Measurements from ENCODE around the gene EPHA5. TPM values are rescaled to one million over a fixed set of nuclear protein-coding genes. Genes with fewer than 3 reads are reported as not detected.

EPHA5 gene
- total and polyA plus RNA-seq, 4 donors = 0.02 to 0.15 (median 0.11) TPM; not detected in 1

DNA sequence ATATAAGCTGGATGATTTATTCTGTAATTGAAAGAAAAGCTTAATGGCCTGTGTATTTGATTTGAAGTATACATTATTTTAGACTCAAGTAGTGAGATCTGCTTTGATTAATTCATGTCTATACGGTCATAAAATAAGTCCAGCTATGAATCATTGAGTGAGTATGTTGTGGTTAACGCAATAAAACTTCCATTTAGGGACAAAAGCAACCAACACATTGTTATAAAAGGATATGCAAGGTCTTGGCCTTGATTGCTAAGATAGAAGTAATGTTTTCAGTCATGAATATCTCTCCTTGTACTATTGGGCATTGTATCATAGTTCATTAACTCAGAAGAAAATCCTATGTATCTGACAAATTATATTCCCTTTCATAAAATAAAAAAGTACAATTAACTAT is 162.1 kb downstream of the EPHA5 start:
- H3K36me3 ChIP-seq (ENCODE audit: control insufficient read depth in 4 of 4, insufficient read depth in 4 of 4, low read length in 4 of 4) = no peaks in the 10 kb centered on the region
- DNase-seq = no peak
- H3K4me1 ChIP-seq (ENCODE audit: control insufficient read depth in 5 of 5, insufficient read depth in 5 of 5, low read length in 5 of 5) = no peaks in the 10 kb centered on the region
- no peaks in the 10 kb centered on the region for H3K9me3 ChIP-seq (ENCODE audit: control insufficient read depth in 4 of 4, insufficient read depth in 3 of 4, low read length in 3 of 4)
- TF ChIP-seq, protein P1, sequence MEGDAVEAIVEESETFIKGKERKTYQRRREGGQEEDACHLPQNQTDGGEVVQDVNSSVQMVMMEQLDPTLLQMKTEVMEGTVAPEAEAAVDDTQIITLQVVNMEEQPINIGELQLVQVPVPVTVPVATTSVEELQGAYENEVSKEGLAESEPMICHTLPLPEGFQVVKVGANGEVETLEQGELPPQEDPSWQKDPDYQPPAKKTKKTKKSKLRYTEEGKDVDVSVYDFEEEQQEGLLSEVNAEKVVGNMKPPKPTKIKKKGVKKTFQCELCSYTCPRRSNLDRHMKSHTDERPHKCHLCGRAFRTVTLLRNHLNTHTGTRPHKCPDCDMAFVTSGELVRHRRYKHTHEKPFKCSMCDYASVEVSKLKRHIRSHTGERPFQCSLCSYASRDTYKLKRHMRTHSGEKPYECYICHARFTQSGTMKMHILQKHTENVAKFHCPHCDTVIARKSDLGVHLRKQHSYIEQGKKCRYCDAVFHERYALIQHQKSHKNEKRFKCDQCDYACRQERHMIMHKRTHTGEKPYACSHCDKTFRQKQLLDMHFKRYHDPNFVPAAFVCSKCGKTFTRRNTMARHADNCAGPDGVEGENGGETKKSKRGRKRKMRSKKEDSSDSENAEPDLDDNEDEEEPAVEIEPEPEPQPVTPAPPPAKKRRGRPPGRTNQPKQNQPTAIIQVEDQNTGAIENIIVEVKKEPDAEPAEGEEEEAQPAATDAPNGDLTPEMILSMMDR (IDR thresholded peaks at IDR 0.05; ENCODE audit: control extremely low read depth, extremely low read depth) = no peak
- ATAC-seq (ENCODE audit: insufficient read depth, low FRiP score) = no peak
- H3K9ac ChIP-seq (ENCODE audit: insufficient read depth in 1 of 2, low read length in 2 of 2) = no peak overlapping the region
- no peak overlapping the region for H3K4me3 ChIP-seq
- H3K27ac ChIP-seq (ENCODE audit: low read depth in 1 of 2, low read length in 1 of 2) = no peak overlapping the region
- 78 to 79% methylated on average over 2 of the region's 2 CpGs for WGBS, 2 donors
- H3K27me3 ChIP-seq (ENCODE audit: control insufficient read depth in 3 of 3, insufficient read depth in 3 of 3, low read length in 2 of 3) = no peaks in the 10 kb centered on the region

GRCh38 chr4:65502131-65502701 is 168.1 kb downstream of the EPHA5 start:
- TF ChIP-seq, protein P1 (IDR thresholded peaks at IDR 0.05; ENCODE audit: control extremely low read depth, extremely low read depth) = no peak
- 82 to 83% methylated on average over 2 of the region's 2 CpGs for WGBS, 2 donors

GRCh38 chr4:65498606-65499005 is 171.7 kb downstream of the EPHA5 start:
- 49 to 68% methylated on average over 2 of the region's 2 CpGs for WGBS, 2 donors

More at GRCh38 chr4:65502131-65502701, 168.1 kb downstream of the EPHA5 start:
- Histone ChIP-seq H3K4me3 (no peak overlapping the region), H3K27me3 (ENCODE audit: control insufficient read depth in 3 of 3, insufficient read depth in 3 of 3, low read length in 2 of 3) (no peaks in the 10 kb centered on the region), H3K27ac (ENCODE audit: low read depth in 1 of 2, low read length in 1 of 2) (no peak overlapping the region), H3K36me3 (ENCODE audit: control insufficient read depth in 4 of 4, insufficient read depth in 4 of 4, low read length in 4 of 4) (no peaks in the 10 kb centered on the region), H3K4me1 (ENCODE audit: control insufficient read depth in 5 of 5, insufficient read depth in 5 of 5, low read length in 5 of 5) (no peaks in the 10 kb centered on the region), H3K9me3 (ENCODE audit: control insufficient read depth in 4 of 4, insufficient read depth in 3 of 4, low read length in 3 of 4) (no peaks in the 10 kb centered on the region), H3K9ac (ENCODE audit: insufficient read depth in 1 of 2, low read length in 2 of 2) (no peak overlapping the region)
- no peak for ATAC-seq (ENCODE audit: insufficient read depth, low FRiP score)
- DNase-seq = no peak

More at GRCh38 chr4:65498606-65499005, 171.7 kb downstream of the EPHA5 start:
- Histone ChIP-seq H3K9ac (ENCODE audit: insufficient read depth in 1 of 2, low read length in 2 of 2) (no peak overlapping the region), H3K4me1 (ENCODE audit: control insufficient read depth in 5 of 5, insufficient read depth in 5 of 5, low read length in 5 of 5) (no peaks in the 10 kb centered on the region), H3K36me3 (ENCODE audit: control insufficient read depth in 4 of 4, insufficient read depth in 4 of 4, low read length in 4 of 4) (no peaks in the 10 kb centered on the region), H3K27me3 (ENCODE audit: control insufficient read depth in 3 of 3, insufficient read depth in 3 of 3, low read length in 2 of 3) (no peaks in the 10 kb centered on the region), H3K9me3 (ENCODE audit: control insufficient read depth in 4 of 4, insufficient read depth in 3 of 4, low read length in 3 of 4) (peaks cover 0 to 3% (median 0%) of the 10 kb centered on the region in 4 donors), H3K4me3 (no peak overlapping the region), H3K27ac (ENCODE audit: low read depth in 1 of 2, low read length in 1 of 2) (no peak overlapping the region)
- TF ChIP-seq, protein P1 (IDR thresholded peaks at IDR 0.05; ENCODE audit: control extremely low read depth, extremely low read depth) = no peak
- ATAC-seq (ENCODE audit: insufficient read depth, low FRiP score) = no peak
- no peak for DNase-seq
